Fibroblast of pulmonary artery (primary cell): ENCODE measurements around the gene OR2J1.
"Not testable (repeated sequence)": the region's sequence is repeated elsewhere in the genome, so short reads cannot be mapped to it uniquely, and the experiment has no call there.

Experiments
- DNase-seq: peaks from one replicate; pipeline ENCODE4 v3.0.0-alpha.2; 2010; ENCODE audit warnings: low read depth
- H3K4me3 ChIP-seq: replicated peaks from 2 replicates; pipeline ENCODE4 v1.5.1; 2011; ENCODE audit warnings: low read depth, mild to moderate bottlenecking, control low read depth, low read length, moderate library complexity
- TF ChIP-seq, protein P1 (sequence below): IDR thresholded peaks from 2 replicates; pipeline ENCODE4 v1.5.1; 2011; ENCODE audit warnings: mild to moderate bottlenecking, control low read depth, low read length, inconsistent platforms; ENCODE audit errors: missing control alignments

The OR2J1 gene

DNA sequence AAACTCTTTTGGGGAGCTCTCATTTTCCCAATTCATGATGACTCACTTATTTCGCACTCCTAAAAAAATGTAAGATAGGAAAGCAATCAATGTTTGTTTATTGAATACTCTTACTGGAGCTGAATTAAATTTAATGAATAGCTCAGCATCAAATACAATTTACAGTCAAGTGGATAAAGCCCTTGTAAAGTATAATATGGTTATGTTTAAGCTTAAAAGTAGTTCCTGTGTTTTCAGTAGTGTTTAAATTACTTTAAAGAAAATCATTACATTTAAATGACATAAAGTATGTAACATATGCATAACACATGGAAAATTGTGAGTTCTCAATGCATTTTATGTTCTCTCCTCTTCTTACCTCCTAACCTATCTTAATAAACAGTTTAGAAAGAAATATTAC is 12.1 kb upstream of the OR2J1 start, which contains the start of gene OR2B3:
Gene OR2B3, minus strand, starts transcription at position 101 of the 400 bp plus-strand sequence. Its CDS starts 65 bp downstream, at position 36.
- TF ChIP-seq, protein P1, sequence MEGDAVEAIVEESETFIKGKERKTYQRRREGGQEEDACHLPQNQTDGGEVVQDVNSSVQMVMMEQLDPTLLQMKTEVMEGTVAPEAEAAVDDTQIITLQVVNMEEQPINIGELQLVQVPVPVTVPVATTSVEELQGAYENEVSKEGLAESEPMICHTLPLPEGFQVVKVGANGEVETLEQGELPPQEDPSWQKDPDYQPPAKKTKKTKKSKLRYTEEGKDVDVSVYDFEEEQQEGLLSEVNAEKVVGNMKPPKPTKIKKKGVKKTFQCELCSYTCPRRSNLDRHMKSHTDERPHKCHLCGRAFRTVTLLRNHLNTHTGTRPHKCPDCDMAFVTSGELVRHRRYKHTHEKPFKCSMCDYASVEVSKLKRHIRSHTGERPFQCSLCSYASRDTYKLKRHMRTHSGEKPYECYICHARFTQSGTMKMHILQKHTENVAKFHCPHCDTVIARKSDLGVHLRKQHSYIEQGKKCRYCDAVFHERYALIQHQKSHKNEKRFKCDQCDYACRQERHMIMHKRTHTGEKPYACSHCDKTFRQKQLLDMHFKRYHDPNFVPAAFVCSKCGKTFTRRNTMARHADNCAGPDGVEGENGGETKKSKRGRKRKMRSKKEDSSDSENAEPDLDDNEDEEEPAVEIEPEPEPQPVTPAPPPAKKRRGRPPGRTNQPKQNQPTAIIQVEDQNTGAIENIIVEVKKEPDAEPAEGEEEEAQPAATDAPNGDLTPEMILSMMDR = no peak
- DNase-seq = no peak
- no peak within 1 kb of the TSS for H3K4me3 ChIP-seq

DNA sequence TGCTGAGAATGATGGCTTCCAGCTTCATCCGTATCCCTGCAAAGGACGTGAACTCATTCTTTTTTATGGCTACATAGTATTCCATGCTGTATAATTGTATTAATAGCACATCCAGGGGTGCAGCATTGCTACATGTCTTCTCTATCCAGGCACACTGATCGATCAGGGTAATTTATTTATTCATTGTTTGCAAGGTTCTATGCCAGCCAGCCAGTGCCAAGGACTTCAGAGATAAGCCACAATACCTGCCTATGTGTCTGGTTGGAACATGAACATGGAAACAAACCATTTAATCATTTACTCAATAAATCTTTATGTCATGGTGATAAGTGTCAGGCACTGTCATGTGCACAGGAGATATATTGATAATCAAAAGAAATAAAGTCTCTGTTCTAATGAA is 6.3 kb upstream of the OR2J1 start:
- TF ChIP-seq, protein P1 = no peak
- DNase-seq = no peak
- no peak overlapping the region for H3K4me3 ChIP-seq

DNA sequence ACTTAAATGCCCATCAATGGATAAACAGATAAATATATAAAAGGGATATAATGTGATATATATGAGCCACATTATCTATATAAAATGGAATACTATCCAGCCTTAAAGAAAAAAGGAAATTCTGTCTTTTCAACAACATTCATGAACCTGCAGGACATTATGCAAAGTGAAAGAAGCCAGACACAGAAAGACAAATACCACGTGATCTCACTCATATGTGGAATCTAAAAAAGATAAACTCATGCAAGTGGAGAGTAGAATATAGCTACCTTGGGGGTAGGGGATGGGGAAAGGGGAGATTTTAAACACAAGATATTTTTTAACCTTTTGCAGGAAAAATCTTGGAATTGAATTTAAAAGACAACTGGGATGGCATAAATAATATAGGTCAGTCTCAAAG is 1.5 kb upstream of the OR2J1 start:
- H3K4me3 ChIP-seq = no peak overlapping the region
- no peak for DNase-seq
- TF ChIP-seq, protein P1 = no peak

DNA sequence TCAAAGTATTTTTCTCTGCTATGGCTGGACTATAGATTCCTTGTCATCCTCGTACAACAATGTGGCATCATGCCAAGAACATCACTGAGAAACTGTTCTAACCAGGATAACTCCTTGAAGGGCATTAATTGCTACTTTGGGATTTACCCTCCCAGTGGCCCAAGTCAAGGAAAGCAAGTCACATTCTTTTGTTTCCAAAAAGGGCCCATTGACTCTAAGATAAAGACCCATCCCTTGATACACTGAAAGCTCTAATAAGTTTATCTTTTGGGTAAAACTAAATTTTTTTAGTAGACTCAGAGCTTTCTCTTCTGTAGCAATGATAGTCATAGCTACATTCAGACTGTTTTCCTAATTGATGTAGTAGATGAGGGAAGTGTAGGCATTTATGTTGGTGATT is 8.5 kb downstream of the OR2J1 start, which contains the start of gene OR2J3:
Gene OR2J3, plus strand, starts transcription at position 301 of the 400 bp plus-strand sequence. CDS start 3,833 bp downstream, outside the sequence.
- no peak within 1 kb of the TSS for H3K4me3 ChIP-seq
- TF ChIP-seq, protein P1 = no peak
- DNase-seq = peak; percentile 0

DNA sequence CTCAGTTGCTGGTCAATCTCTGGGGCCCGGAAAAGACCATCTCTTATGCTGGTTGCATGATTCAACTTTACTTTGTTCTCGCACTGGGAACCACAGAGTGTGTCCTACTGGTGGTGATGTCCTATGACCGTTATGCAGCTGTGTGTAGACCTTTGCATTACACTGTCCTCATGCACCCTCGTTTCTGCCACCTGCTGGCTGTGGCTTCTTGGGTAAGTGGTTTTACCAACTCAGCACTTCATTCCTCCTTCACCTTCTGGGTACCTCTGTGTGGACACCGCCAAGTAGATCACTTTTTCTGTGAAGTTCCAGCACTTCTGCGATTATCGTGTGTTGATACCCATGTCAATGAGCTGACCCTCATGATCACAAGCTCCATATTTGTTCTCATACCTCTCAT is 12.8 kb downstream of the OR2J1 start:
- TF ChIP-seq, protein P1 = no peak
- DNase-seq = no peak
- H3K4me3 ChIP-seq = no peak overlapping the region

DNA sequence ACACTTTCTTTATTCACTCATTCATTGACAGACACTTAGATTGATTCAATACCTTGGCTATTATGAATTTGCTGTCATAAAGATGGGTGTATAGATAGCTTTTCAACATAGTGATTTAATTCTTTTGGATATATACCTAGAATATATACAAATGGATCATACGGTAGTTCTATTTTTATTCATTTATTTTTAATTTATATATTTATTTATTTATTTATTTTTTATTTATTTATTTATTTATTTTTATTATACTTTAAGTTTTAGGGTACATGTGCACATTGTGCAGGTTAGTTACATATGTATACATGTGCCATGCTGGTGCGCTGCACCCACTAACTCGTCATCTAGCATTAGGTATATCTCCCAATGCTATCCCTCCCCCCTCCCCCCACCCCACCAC is 15.7 kb downstream of the OR2J1 start:
- not testable (repeated sequence) for H3K4me3 ChIP-seq, DNase-seq

DNA sequence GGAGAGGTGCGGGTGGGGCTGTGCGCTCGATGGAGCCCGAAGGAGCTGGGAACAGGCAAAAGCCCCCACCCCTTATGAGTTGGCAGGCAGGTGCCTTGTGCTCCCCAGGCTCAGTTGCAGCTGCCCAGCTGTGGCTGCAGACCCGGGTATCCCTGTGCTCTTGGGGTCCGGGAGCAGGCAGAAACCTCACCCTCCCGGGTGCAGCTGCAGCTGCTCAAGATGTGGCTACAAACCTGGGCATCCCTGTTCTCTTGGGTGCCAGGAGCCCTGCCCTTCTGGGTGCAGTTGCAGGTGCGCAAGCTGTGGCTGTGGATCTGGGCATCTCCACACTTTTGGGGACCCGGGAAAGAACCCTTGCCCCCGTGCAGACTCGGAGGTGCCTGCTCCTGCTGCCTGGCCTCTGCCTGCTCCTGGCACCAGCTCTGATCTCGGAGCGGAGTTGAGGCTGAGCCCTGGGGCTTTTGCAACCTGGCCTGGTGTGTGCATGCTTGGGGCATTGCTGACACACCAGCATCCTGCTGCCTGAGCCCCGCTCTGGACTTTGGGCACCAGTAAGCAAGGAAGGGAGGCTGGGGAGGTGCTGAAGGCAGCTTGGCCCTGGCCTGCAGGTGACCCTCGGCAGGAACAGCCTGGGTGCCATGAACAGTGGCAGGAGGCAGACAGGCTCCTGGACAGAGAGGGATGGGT is 30.2 kb downstream of the OR2J1 start:
- no peak for DNase-seq
- H3K4me3 ChIP-seq = no peak overlapping the region
- TF ChIP-seq, protein P1 = no peak
